HEK293T (cell line): ENCODE measurements around the gene CTNNA3.

ENCODE experiments used
- ARNT ChIP-seq: fragments of 450-650 bp; IDR thresholded peaks from 2 replicates; pipeline ENCODE4 v1.6.1; 2017; ENCODE audit warnings: mild to moderate bottlenecking
- BHLHE40 ChIP-seq: fragments of 450-650 bp; IDR thresholded peaks from 2 replicates; pipeline ENCODE4 v1.6.1; 2016; ENCODE audit warnings: mild to moderate bottlenecking, moderate library complexity, borderline replicate concordance
- FOXA1 ChIP-seq: fragments of 450-650 bp; IDR thresholded peaks from 2 replicates; pipeline ENCODE4 v1.6.1; 2016; ENCODE audit warnings: mild to moderate bottlenecking
- FOXM1 ChIP-seq: fragments of 450-650 bp; IDR thresholded peaks from 2 replicates; pipeline ENCODE4 v1.6.1; 2017; ENCODE audit warnings: mild to moderate bottlenecking, borderline replicate concordance
- NFRKB ChIP-seq: fragments of 450-650 bp; IDR thresholded peaks from 2 replicates; pipeline ENCODE4 v1.6.1; 2016; ENCODE audit warnings: mild to moderate bottlenecking, moderate library complexity
- SP1 ChIP-seq: fragments of 450-650 bp; IDR thresholded peaks from 2 replicates; pipeline ENCODE4 v1.6.1; 2017
- SUZ12 ChIP-seq: fragments of 450-650 bp; IDR thresholded peaks from 2 replicates; pipeline ENCODE4 v1.6.1; 2016; ENCODE audit warnings: mild to moderate bottlenecking
- TARDBP ChIP-seq: fragments of 450-650 bp; IDR thresholded peaks from 2 replicates; pipeline ENCODE4 v1.6.1; 2016
- ZNF384 ChIP-seq: fragments of 450-650 bp; IDR thresholded peaks from 2 replicates; pipeline ENCODE4 v1.6.1; 2016

- TF ChIP-seq SUZ12 = no peak
- no peak for TF ChIP-seq BHLHE40
- no peak for TF ChIP-seq ZNF384
- no peak for TF ChIP-seq SP1
- TF ChIP-seq FOXA1 = no peak
- TF ChIP-seq TARDBP = no peak
- no peak for TF ChIP-seq ARNT
- no peak for TF ChIP-seq FOXM1
- no peak for TF ChIP-seq NFRKB
These were observed 1654.2 kb downstream of the CTNNA3 start for GRCh38 chr10:66041771-66042170.
